Subcutaneous adipose tissue (tissue), 4 donors: ENCODE measurements around the gene ECPAS. TPM values are rescaled to one million over a fixed set of nuclear protein-coding genes. Genes with fewer than 3 reads are reported as not detected.

Experiments
- total RNA-seq, 4 donors: library from RNA; depleted of rRNA; stranded (reverse); fragments of >200 nt; gene quantifications; one replicate each; pipeline ENCODE4 v1.1.0, GENCODE V29; 2016
- TF ChIP-seq, protein P1 (sequence below): fragments of 450-650 bp; IDR thresholded peaks from one replicate; pipeline ENCODE4 v1.5.1; 2016; ENCODE audit warnings: low read depth, mild to moderate bottlenecking, control low read depth, antibody characterized with exemption, moderate library complexity

Gene ECPAS, protein sequence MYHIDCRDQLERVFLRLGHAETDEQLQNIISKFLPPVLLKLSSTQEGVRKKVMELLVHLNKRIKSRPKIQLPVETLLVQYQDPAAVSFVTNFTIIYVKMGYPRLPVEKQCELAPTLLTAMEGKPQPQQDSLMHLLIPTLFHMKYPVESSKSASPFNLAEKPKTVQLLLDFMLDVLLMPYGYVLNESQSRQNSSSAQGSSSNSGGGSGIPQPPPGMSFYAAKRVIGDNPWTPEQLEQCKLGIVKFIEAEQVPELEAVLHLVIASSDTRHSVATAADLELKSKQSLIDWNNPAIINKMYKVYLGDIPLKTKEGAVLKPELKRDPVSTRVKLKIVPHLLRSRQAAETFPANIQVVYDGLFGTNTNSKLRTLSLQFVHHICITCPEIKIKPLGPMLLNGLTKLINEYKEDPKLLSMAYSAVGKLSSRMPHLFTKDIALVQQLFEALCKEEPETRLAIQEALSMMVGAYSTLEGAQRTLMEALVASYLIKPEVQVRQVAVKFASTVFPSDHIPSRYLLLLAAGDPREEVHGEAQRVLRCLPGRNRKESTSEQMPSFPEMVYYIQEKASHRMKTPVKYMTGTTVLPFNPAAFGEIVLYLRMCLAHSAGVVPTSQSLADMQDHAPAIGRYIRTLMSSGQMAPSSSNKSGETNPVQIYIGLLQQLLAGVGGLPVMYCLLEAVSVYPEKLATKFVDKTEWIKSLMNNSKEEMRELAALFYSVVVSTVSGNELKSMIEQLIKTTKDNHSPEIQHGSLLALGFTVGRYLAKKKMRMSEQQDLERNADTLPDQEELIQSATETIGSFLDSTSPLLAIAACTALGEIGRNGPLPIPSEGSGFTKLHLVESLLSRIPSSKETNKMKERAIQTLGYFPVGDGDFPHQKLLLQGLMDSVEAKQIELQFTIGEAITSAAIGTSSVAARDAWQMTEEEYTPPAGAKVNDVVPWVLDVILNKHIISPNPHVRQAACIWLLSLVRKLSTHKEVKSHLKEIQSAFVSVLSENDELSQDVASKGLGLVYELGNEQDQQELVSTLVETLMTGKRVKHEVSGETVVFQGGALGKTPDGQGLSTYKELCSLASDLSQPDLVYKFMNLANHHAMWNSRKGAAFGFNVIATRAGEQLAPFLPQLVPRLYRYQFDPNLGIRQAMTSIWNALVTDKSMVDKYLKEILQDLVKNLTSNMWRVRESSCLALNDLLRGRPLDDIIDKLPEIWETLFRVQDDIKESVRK (N-terminal part only)
- total RNA-seq = 100 to 1,000 TPM in 3 of 4 donors, 10 to 100 TPM in 1; 92.8 to 152 (median 147) TPM

DNA sequence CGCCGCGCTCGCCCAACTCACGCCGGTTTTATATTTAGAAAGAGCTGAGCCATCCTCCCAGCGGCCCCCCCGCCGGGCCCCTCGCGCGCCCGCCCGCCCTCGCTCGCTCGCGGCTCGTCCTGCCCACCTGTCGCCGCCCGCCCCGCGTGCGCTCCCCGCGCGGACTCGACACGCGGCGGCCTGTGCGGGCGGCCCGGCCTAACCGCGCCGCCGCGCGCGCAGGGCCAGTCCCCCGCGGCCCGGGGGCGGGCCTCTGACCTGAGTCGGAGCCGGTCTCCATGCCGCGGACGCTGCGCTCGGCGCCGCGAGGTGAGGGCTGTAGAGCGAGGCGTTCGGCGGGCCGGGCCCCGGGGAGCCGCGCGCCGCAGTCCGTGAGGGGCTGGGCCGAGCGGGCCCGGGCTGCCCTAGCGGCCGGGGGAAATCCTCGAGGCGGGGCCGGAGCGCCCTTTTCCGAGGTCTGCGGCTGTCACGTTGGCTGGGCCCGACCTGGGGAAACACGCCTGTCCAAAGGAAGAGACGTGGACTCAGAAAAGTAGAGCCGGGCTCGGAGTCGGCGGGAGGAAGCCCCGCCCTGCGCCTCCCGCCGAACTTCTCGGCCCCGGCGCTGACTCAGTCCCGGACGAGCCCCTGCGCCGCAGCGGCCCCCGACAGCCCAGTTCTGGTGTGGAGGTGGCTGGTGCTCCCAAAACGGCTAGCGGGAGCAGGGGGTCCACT, at the start of gene ECPAS:
ECPAS (minus strand) TSS at position 526 of the 714 bp plus-strand sequence. CDS start 11,465 bp downstream, outside the sequence.
- TF ChIP-seq, protein P1, sequence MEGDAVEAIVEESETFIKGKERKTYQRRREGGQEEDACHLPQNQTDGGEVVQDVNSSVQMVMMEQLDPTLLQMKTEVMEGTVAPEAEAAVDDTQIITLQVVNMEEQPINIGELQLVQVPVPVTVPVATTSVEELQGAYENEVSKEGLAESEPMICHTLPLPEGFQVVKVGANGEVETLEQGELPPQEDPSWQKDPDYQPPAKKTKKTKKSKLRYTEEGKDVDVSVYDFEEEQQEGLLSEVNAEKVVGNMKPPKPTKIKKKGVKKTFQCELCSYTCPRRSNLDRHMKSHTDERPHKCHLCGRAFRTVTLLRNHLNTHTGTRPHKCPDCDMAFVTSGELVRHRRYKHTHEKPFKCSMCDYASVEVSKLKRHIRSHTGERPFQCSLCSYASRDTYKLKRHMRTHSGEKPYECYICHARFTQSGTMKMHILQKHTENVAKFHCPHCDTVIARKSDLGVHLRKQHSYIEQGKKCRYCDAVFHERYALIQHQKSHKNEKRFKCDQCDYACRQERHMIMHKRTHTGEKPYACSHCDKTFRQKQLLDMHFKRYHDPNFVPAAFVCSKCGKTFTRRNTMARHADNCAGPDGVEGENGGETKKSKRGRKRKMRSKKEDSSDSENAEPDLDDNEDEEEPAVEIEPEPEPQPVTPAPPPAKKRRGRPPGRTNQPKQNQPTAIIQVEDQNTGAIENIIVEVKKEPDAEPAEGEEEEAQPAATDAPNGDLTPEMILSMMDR = no peak

DNA sequence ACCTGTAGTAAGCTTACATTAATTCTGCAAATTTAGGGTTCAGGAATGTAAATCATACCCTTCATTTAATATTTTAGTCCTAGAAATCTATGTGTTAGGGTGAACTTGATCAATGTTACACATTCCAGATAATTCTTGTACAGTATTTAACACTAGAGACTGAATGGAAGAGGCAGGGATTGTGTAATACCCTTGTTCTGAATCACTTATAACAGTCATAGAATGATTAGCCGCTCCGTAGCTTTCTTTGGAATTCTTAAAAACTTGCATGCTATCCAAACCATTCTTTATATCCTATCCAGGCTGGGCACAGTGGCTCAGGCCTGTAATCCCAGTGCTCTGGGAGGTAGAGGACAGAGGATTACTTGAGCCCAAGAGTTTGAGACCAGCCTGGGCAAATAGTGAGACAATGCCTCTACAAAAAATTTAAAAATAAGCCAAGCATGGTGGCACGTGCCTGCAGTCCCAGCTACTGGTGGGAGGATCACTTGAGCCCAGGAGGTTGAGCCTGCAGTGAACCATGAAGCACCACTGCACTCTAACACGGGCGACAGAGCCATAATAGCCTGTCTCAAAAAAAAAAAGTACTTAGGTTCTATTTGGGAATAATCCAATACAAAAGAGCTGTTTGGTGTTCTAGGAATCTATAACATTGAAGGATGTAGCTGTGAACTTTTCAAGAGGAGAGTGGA, 49.1 kb upstream of the ECPAS start:
- TF ChIP-seq, protein P1 = no peak

DNA sequence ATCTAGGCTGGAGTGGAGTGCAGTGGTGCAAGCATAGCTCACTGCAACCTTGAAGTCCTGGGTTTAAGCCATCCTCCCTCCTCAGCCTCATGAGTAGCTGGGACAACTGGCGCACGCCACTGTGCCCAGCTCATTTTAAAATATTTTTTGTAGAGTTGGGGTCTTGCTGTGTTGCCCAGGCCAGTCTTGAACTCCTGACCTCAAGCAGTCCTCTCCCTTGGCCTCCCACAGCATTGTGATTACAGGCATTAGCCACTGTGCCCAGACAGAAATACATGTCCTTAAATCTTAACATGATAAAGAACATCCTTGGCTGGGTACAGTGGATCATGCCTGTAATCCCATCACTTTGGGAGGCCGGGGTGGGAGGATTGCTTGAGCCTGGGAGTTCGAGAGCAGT, 47.5 kb upstream of the ECPAS start:
- TF ChIP-seq, protein P1 = no peak

DNA sequence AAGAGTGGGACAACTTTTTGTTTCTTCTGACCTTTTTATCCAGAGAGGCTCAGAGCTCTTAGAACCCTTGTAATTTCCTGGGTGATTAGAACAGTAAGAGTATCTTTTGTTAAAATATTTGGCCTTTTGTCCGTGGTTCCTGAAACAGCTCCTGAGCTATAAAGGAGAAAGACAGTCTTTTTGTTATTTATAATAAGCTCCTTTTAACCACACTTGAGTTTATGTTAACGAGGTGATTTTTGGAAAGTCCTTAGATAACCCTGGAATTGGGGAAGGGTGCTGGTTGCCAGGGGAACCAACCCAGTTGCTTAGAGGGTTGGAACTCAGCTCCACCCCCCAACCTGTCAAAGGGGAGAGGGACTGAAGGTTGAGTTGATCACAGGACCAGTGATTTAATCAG, 45.6 kb upstream of the ECPAS start:
- TF ChIP-seq, protein P1 = no peak

DNA sequence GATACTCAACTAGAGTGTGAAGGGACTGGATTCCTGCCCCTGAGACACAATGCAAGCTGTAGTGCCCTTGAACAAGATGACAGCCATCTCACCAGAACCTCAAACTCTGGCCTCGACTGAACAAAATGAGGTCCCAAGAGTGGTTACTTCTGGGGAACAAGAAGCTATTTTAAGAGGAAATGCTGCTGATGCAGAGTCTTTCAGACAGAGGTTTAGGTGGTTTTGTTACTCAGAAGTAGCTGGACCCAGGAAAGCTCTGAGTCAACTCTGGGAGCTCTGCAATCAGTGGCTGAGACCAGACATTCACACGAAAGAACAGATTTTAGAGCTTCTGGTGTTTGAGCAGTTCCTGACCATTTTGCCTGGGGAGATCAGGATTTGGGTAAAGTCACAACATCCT, 43.2 kb upstream of the ECPAS start:
- TF ChIP-seq, protein P1 = no peak
